ENCODE measurements around the gene PLXNB2. TPM values are rescaled to one million over a fixed set of nuclear protein-coding genes. Genes with fewer than 3 reads are reported as not detected.

PLXNB2 gene
- total RNA-seq, 1 experiment from 2014 or later: 227 TPM

GRCh38 chr22:50319503-50319951, 12.1 kb upstream of the PLXNB2 start:
- Histone ChIP-seq H3K27me3 (ENCODE audit: control insufficient read depth, insufficient read depth, low read length) (no peaks in the 10 kb centered on the region), H3K36me3 (ENCODE audit: control insufficient read depth, insufficient read depth, low read length) (no peaks in the 10 kb centered on the region), H3K9me3 (ENCODE audit: control insufficient read depth, insufficient read depth, low read depth, low read length) (no peaks in the 10 kb centered on the region), H3K4me1 (ENCODE audit: control insufficient read depth, insufficient read depth, low read length) (0 out of 2 replicates have a peak, but pooled peaks cover 2% of the 10 kb centered on the region), H3K27ac (ENCODE audit: low read length) (no peak overlapping the region), H3K4me3 (ENCODE audit: low read depth in 2 of 2, low read length in 2 of 2) (no peak overlapping the region)
- CTCF ChIA-PET: no interaction called here
- ATAC-seq (no peak), DNase-seq (ENCODE audit: low read depth, low spot score) (no peak)
- TF ChIP-seq SIN3A (IDR thresholded peaks at IDR 0.05; ENCODE audit: borderline replicate concordance, insufficient read depth, low read depth, low read length) (no peak), CTCF (IDR thresholded peaks at IDR 0.05) (no peak), REST (IDR thresholded peaks at IDR 0.05; ENCODE audit: insufficient read depth in 1 of 2, low read depth in 2 of 2, low read length in 1 of 2) (no peak), TCF7L2 (IDR thresholded peaks at IDR 0.05; ENCODE audit: low read depth, low read length) (no peak), POLR2AphosphoS5 (IDR thresholded peaks at IDR 0.05; ENCODE audit: low read depth, low read length) (no peak)
- intact Hi-C loops (cut with micrococcal nuclease; ENCODE audit: unreplicated experiment): no loop called here
- in situ Hi-C loops (cut with HindIII; ENCODE audit: low pct_unique_long_range_greater_than_20kb, low sequenced_read_pairs): no loop called here
- POLR2A ChIA-PET: no interaction called here
- BruUV-seq (replicated peaks): no TSS peak

- H3K4me3 ChIP-seq (ENCODE audit: low read depth in 2 of 2, low read length in 2 of 2): no peak overlapping the region
- H3K36me3 ChIP-seq (ENCODE audit: control insufficient read depth, insufficient read depth, low read length): no peaks in the 10 kb centered on the region
- ATAC-seq (no peak), DNase-seq (ENCODE audit: low read depth, low spot score) (no peak)
- peaks cover 8% of the 10 kb centered on the region; the same call in 1 of the 2 replicates for H3K4me1 ChIP-seq (ENCODE audit: control insufficient read depth, insufficient read depth, low read length)
- H3K27me3 ChIP-seq (ENCODE audit: control insufficient read depth, insufficient read depth, low read length): no peaks in the 10 kb centered on the region
- H3K9me3 ChIP-seq (ENCODE audit: control insufficient read depth, insufficient read depth, low read depth, low read length): no peaks in the 10 kb centered on the region
- ChIA-PET POLR2A (no interaction called here), CTCF (no interaction called here)
- H3K27ac ChIP-seq (ENCODE audit: low read length): no peak overlapping the region
- in situ Hi-C loops (cut with HindIII; ENCODE audit: low pct_unique_long_range_greater_than_20kb, low sequenced_read_pairs) (no loop called here), intact Hi-C loops (cut with micrococcal nuclease; ENCODE audit: unreplicated experiment) (no loop called here)
- BruUV-seq (replicated peaks): no TSS peak
- TF ChIP-seq REST (IDR thresholded peaks at IDR 0.05; ENCODE audit: insufficient read depth in 1 of 2, low read depth in 2 of 2, low read length in 1 of 2): no peak
- TF ChIP-seq POLR2AphosphoS5 (IDR thresholded peaks at IDR 0.05; ENCODE audit: low read depth, low read length): no peak
- TF ChIP-seq SIN3A (IDR thresholded peaks at IDR 0.05; ENCODE audit: borderline replicate concordance, insufficient read depth, low read depth, low read length): no peak
- TF ChIP-seq CTCF (IDR thresholded peaks at IDR 0.05): no peak
These were observed 11.4 kb upstream of the PLXNB2 start for GRCh38 chr22:50318698-50319411.

Data from Panc1 (cell line).